ENCODE results near the gene SYT12. TPM values are rescaled to one million over a fixed set of nuclear protein-coding genes. Genes with fewer than 3 reads are reported as not detected.

SYT12 gene
- total and polyA plus RNA-seq, 2 donors (not counting 3 experiments of a cell fraction or from before 2014, with no cell fraction given) = not detected

- H2AFZ ChIP-seq (ENCODE audit: low read depth, low read length) = peak overlapping the region; percentile 9
- H3K36me3 ChIP-seq (ENCODE audit: control insufficient read depth in 2 of 2, extremely low read depth in 1 of 2, insufficient read depth in 2 of 2, low read length in 2 of 2) = no peaks in the 10 kb centered on the region
- no peaks in the 10 kb centered on the region for H3K9me3 ChIP-seq (replicated peaks; ENCODE audit: control insufficient read depth, insufficient read depth, low read length)
- ChIA-PET CTCF (interaction anchor here (1.0 kb wide), 2 partner anchors 8 to 23 kb away, joined by 3 to 4 read pairs; no protein-coding TSS in a partner anchor), POLR2A (no interaction called here)
- FAIRE-seq (no peak), DNase-seq (ENCODE audit: low read depth, low spot score) (no peak)
- no peaks in the 10 kb centered on the region for H3K9me1 ChIP-seq (replicated peaks; ENCODE audit: control insufficient read depth, extremely low read depth, insufficient read depth, low read length)
- intact Hi-C loops (cut with micrococcal nuclease) (no loop called here), dilution Hi-C loops (cut with MboI; ENCODE audit: extremely low pct_ligation_motif_present, low sequenced_read_pairs) (no loop called here)
- no TSS peak for BruUV-seq (replicated peaks)
- H3K79me2 ChIP-seq (ENCODE audit: control insufficient read depth, insufficient read depth, low read length) = no peaks in the 10 kb centered on the region
- no peaks in the 10 kb centered on the region for H3K4me1 ChIP-seq (ENCODE audit: control insufficient read depth, extremely low read depth, insufficient read depth, low read length)
- H3K4me3 ChIP-seq (replicated peaks in 1 of 3; ENCODE audit: insufficient read depth in 1 of 3, low read depth in 1 of 3, low read length in 3 of 3) = no peak overlapping the region
- H3K9ac ChIP-seq (replicated peaks; ENCODE audit: extremely low read depth, insufficient read depth, low read length) = no peak overlapping the region
- H3K27ac ChIP-seq (ENCODE audit: insufficient read depth, low read depth, low read length) = no peak overlapping the region
- no peak overlapping the region for H3K4me2 ChIP-seq (ENCODE audit: insufficient read depth, low read length)
- H4K20me1 ChIP-seq (replicated peaks; ENCODE audit: control insufficient read depth, extremely low read depth, insufficient read depth, low read length) = no peaks in the 10 kb centered on the region
- no peak for TF ChIP-seq GATA2 (IDR thresholded peaks at IDR 0.05; ENCODE audit: insufficient read depth, insufficient read length, low read depth, low read length)
- TF ChIP-seq FOS (IDR thresholded peaks at IDR 0.05; ENCODE audit: borderline replicate concordance, insufficient read depth, low read length) = no peak
- TF ChIP-seq MYC (IDR thresholded peaks at IDR 0.05; ENCODE audit: low read depth, low read length) = no peak
- TF ChIP-seq CTCF (IDR thresholded peaks at IDR 0.05; ENCODE audit: extremely low read depth in 1 of 2, insufficient read depth in 1 of 2, low read depth in 1 of 2, low read length in 2 of 2) = no peak
- TF ChIP-seq EZH2 (IDR thresholded peaks at IDR 0.05; ENCODE audit: borderline replicate concordance, low read depth, low read length, severe bottlenecking) = no peak
- no peak for TF ChIP-seq JUN (IDR thresholded peaks at IDR 0.05; ENCODE audit: borderline replicate concordance, insufficient read depth, insufficient read length, low read depth)
- no peak for TF ChIP-seq MAX (IDR thresholded peaks at IDR 0.05; ENCODE audit: insufficient read depth, insufficient read length)
- no peak for TF ChIP-seq POLR2A (IDR thresholded peaks at IDR 0.05; ENCODE audit: low read depth, low read length)
- no peak for TF ChIP-seq POLR2AphosphoS5 (IDR thresholded peaks at IDR 0.05; ENCODE audit: insufficient read depth, low read depth, low read length)
- H3K27me3 ChIP-seq (ENCODE audit: control insufficient read depth in 2 of 2, insufficient read depth in 2 of 2, low read length in 2 of 2) = peaks cover 0 to 3% of the 10 kb centered on the region in 2 experiments
These were observed 25.7 kb downstream of the SYT12 start for GRCh38 chr11:67048515-67049130.
